GM19468 (cell line): ENCODE measurements around the gene LPA.
"Not testable (repeated sequence)": the region's sequence is repeated elsewhere in the genome, so short reads cannot be mapped to it uniquely, and the experiment has no call there.

ENCODE experiments used
- ATAC-seq: cut with Tn5 transposase; IDR thresholded peaks from one replicate; pipeline ENCODE4 v1.9.1; 2021; ENCODE audit warnings: mild to moderate bottlenecking, moderate library complexity, moderate number of reproducible peaks; ENCODE audit not compliant: unreplicated experiment; ENCODE audit errors: extremely low read depth

Gene LPA

GRCh38 chr6:160662842-160663241 lies 1.2 kb downstream of the LPA start:
- no peak for ATAC-seq

- ATAC-seq = no peak
Observed at GRCh38 chr6:160662429-160662828, 1.6 kb downstream of the LPA start.

- ATAC-seq = no peak
Observed at GRCh38 chr6:160661216-160661615, 2.9 kb downstream of the LPA start.

- no peak for ATAC-seq
Observed at GRCh38 chr6:160659562-160659961, 4.5 kb downstream of the LPA start.

- no peak for ATAC-seq
Observed at GRCh38 chr6:160634706-160635105, 29.4 kb downstream of the LPA start.

- ATAC-seq = no peak
Observed at GRCh38 chr6:160595838-160596832, 67.9 kb downstream of the LPA start.

- ATAC-seq = not testable (repeated sequence)
Observed at GRCh38 chr6:160595297-160595696, 68.8 kb downstream of the LPA start.

GRCh38 chr6:160586374-160586773 lies 77.7 kb downstream of the LPA start:
- ATAC-seq = no peak

- no peak for ATAC-seq
Observed at GRCh38 chr6:160583794-160584193, 80.3 kb downstream of the LPA start.

- no peak for ATAC-seq
Observed at GRCh38 chr6:160581406-160581805, 82.7 kb downstream of the LPA start.

GRCh38 chr6:160578515-160578914 lies 85.6 kb downstream of the LPA start:
- not testable (repeated sequence) for ATAC-seq

- ATAC-seq = no peak
Observed at GRCh38 chr6:160573943-160574342, 90.1 kb downstream of the LPA start.

GRCh38 chr6:160571201-160571600 lies 92.9 kb downstream of the LPA start:
- ATAC-seq = not testable (repeated sequence)

- ATAC-seq = no peak
Observed at GRCh38 chr6:160544802-160545201, 119.3 kb downstream of the LPA start.

- ATAC-seq = no peak
Observed at GRCh38 chr6:160535270-160535669, 128.8 kb downstream of the LPA start.

- ATAC-seq = no peak
Observed at GRCh38 chr6:160534050-160534696, 129.9 kb downstream of the LPA start.

- ATAC-seq = no peak
Observed at GRCh38 chr6:160532315-160532714, 131.8 kb downstream of the LPA start.

- no peak for ATAC-seq
Observed at GRCh38 chr6:160531826-160532225, 132.2 kb downstream of the LPA start.

GRCh38 chr6:160529524-160529923 lies 134.6 kb downstream of the LPA start:
- ATAC-seq = not testable (repeated sequence)

GRCh38 chr6:160523223-160523622 lies 140.9 kb downstream of the LPA start:
- no peak for ATAC-seq
